HepG2 (cell line): ENCODE results near the gene NDUFB6. TPM values are rescaled to one million over a fixed set of nuclear protein-coding genes. Genes with fewer than 3 reads are reported as not detected.

ENCODE experiments used
- EP300 ChIP-seq, 3 experiments: sonication (generic) in 1 of 3; formaldehyde crosslinking in 1 of 3; IDR thresholded peaks; 2 replicates each; pipeline versions ENCODE4 v1.5.1 to v1.6.1; 2011 to 2020; ENCODE audit warnings: low read depth in 2 of 3, low read length in 2 of 3, borderline replicate concordance in 1 of 3, improper control_type of control experiment in 1 of 3, mild to moderate bottlenecking in 1 of 3, missing genetic modification reagents in 1 of 3, moderate library complexity in 1 of 3
- FOXM1 ChIP-seq: sonication (generic); formaldehyde crosslinking; IDR thresholded peaks from 2 replicates; pipeline ENCODE4 v1.5.0; 2020; ENCODE audit warnings: missing genetic modification reagents
- HMG20B ChIP-seq: conservative IDR thresholded peaks from 2 replicates; pipeline ENCODE4 v1.6.1; 2016; ENCODE audit warnings: missing genetic modification reagents, missing compliant biosample characterization
- HNF4G ChIP-seq, 2 experiments: sonication (generic) in 1 of 2; formaldehyde crosslinking in 1 of 2; IDR thresholded peaks; 2 replicates each; pipeline versions ENCODE4 v1.4.0 to v1.6.1; 2011 to 2020; ENCODE audit warnings: borderline replicate concordance in 2 of 2, low read depth in 2 of 2, mild to moderate bottlenecking in 2 of 2, low read length in 1 of 2, missing genetic modification reagents in 1 of 2, moderate library complexity in 1 of 2
- MEIS2 ChIP-seq: sonication (generic); formaldehyde crosslinking; IDR thresholded peaks from 2 replicates; pipeline ENCODE4 v1.9.0; 2021; ENCODE audit warnings: mild to moderate bottlenecking, missing genetic modification reagents
- NAIF1 ChIP-seq: sonication (generic); formaldehyde crosslinking; IDR thresholded peaks from 2 replicates; pipeline ENCODE4 v1.5.0; 2020; ENCODE audit warnings: mild to moderate bottlenecking, missing genetic modification reagents, borderline replicate concordance
- PHF21A ChIP-seq: sonication (generic); formaldehyde crosslinking; IDR thresholded peaks from 2 replicates; pipeline ENCODE4 v1.5.0; 2020; ENCODE audit warnings: mild to moderate bottlenecking, missing genetic modification reagents
- ZMYM2 ChIP-seq: sonication (generic); formaldehyde crosslinking; IDR thresholded peaks from 2 replicates; pipeline ENCODE4 v1.8.0; 2022; ENCODE audit warnings: mild to moderate bottlenecking, missing genetic modification reagents
- ZNF264 ChIP-seq: sonication (generic); formaldehyde crosslinking; IDR thresholded peaks from 2 replicates; pipeline ENCODE4 v1.4.0; 2020; ENCODE audit warnings: missing genetic modification reagents
- ZNF605 ChIP-seq: sonication (generic); formaldehyde crosslinking; IDR thresholded peaks from 2 replicates; pipeline ENCODE4 v1.8.0; 2022; ENCODE audit warnings: mild to moderate bottlenecking, missing genetic modification reagents
- ZNF772 ChIP-seq: sonication (generic); formaldehyde crosslinking; IDR thresholded peaks from 2 replicates; pipeline ENCODE4 v1.5.0; 2020; ENCODE audit warnings: mild to moderate bottlenecking, missing genetic modification reagents
- polyA plus RNA-seq, 8 experiments: library from polyadenylated mRNA; depleted of rRNA in 3 of 8; stranded (reverse) in 7 of 8; unstranded in 1 of 8; fragments of >200 nt; fragmentation: Illumina TruSeq in 4 of 8; extraction: Trizol in 4 of 8; gene quantifications; 2 replicates each; pipeline versions ENCODE4 v1.2.1 to v1.2.3, GENCODE V29; 2011 to 2016; ENCODE audit warnings: low read depth in 4 of 8, missing spikeins in 1 of 8, mixed read lengths in 1 of 8; ENCODE audit not compliant: insufficient read depth in 1 of 8
- total RNA-seq, 5 experiments: library from RNA; depleted of rRNA; stranded (reverse); fragments of >200 nt; fragmentation: Illumina TruSeq; extraction: Trizol; gene quantifications; 2 replicates each; pipeline ENCODE4 v1.2.3, GENCODE V29; 2016; ENCODE audit warnings: low read depth in 1 of 5
- TF ChIP-seq, protein P1 (sequence below): sonication (generic); formaldehyde crosslinking; IDR thresholded peaks from 2 replicates; pipeline ENCODE4 v1.5.1; 2020; ENCODE audit warnings: mild to moderate bottlenecking, missing genetic modification reagents, moderate library complexity
- TF ChIP-seq, protein P2 (sequence below): IDR thresholded peaks from 2 replicates; pipeline ENCODE4 v1.6.1; 2016; ENCODE audit warnings: missing compliant biosample characterization, missing genetic modification reagents, borderline replicate concordance
- TF ChIP-seq, protein P3 (sequence below): sonication (generic); formaldehyde crosslinking; IDR thresholded peaks from 2 replicates; pipeline ENCODE4 v1.4.0; 2020; ENCODE audit warnings: missing genetic modification reagents
- TF ChIP-seq, protein P4 (sequence below): sonication (generic); formaldehyde crosslinking; conservative IDR thresholded peaks from 2 replicates; pipeline ENCODE4 v1.4.0; 2020; ENCODE audit warnings: missing genetic modification reagents
- TF ChIP-seq, protein P5 (sequence below): sonication (generic); formaldehyde crosslinking; conservative IDR thresholded peaks from 2 replicates; pipeline ENCODE4 v1.8.1; 2023; ENCODE audit warnings: missing genetic modification reagents

The NDUFB6 gene
- total and polyA plus RNA-seq, 2 of the 13 experiments (the other 11 are each of a cell fraction or from before 2014, with no cell fraction given): 31.2 to 81.9 TPM

DNA sequence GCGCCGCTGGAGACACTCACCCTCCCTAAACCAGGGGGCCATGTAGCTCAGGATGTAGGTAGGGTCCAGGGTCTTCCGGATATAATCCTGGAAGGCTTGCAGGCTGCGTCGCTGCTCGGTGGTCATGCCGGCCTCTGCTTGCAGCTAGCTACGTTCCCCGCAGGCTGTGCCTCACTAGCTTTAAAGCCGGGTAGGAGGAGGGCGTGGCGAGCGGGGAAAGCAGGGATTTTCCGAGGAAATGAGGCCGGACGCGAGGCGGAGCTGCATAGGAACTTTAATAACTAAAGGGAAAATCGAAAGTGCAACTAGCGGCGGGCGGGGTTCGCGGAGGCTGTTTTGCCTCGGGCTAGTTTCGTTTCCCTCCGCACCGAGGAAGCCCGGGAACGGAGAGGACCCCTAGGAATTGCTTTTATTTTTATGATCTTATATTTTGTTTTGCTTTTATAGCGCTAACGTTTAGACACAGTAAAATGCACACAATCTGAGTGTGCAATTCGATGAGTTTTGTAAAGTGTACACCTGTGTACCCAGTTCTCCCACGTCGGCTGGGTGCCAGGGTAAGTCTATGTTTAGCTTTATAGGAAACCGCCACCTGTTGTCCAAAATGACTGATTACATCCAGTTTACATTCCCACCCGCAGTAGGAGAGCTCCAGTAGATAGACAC is 46.8 kb downstream of the NDUFB6 start, which contains the start of gene RIGI (continued):
- TF ChIP-seq, protein P1, sequence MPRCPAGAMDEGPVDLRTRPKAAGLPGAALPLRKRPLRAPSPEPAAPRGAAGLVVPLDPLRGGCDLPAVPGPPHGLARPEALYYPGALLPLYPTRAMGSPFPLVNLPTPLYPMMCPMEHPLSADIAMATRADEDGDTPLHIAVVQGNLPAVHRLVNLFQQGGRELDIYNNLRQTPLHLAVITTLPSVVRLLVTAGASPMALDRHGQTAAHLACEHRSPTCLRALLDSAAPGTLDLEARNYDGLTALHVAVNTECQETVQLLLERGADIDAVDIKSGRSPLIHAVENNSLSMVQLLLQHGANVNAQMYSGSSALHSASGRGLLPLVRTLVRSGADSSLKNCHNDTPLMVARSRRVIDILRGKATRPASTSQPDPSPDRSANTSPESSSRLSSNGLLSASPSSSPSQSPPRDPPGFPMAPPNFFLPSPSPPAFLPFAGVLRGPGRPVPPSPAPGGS (CRISPR knock-in tag): peak; percentile 25; the same call in 1 of the 2 replicates
- TF ChIP-seq, protein P2, sequence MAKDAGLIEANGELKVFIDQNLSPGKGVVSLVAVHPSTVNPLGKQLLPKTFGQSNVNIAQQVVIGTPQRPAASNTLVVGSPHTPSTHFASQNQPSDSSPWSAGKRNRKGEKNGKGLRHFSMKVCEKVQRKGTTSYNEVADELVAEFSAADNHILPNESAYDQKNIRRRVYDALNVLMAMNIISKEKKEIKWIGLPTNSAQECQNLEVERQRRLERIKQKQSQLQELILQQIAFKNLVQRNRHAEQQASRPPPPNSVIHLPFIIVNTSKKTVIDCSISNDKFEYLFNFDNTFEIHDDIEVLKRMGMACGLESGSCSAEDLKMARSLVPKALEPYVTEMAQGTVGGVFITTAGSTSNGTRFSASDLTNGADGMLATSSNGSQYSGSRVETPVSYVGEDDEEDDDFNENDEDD (CRISPR knock-in tag): 0 out of 2 replicates have a peak, but pooled peaks have one; percentile 4
- TF ChIP-seq FOXM1 (CRISPR knock-in tag) (no peak), ZMYM2 (no peak), MEIS2 (CRISPR knock-in tag) (no peak), ZNF605 (CRISPR knock-in tag) (peak; percentile 88), HNF4G (IDR thresholded peaks at IDR 0.05; ENCODE audit: borderline replicate concordance, low read depth, low read length) (0 out of 2 replicates have a peak, but pooled peaks have one; percentile 19), HNF4G (CRISPR knock-in tag; IDR thresholded peaks at IDR 0.05; ENCODE audit: borderline replicate concordance, low read depth) (no peak), NAIF1 (CRISPR knock-in tag) (no peak), ZNF772 (no peak), PHF21A (peak; percentile 65; the same call in 1 of the 2 replicates), HMG20B (no peak; the same call in 1 of the 2 replicates), ZNF264 (CRISPR knock-in tag) (peak; percentile 73; the same call in 1 of the 2 replicates), EP300 (IDR thresholded peaks at IDR 0.05; ENCODE audit: low read depth in 2 of 2, low read length in 2 of 2) (0 out of 4 replicates have a peak, but pooled peaks of 1 of the 2 experiments have one; percentile 3), EP300 (CRISPR knock-in tag; IDR thresholded peaks at IDR 0.05; ENCODE audit: borderline replicate concordance) (no peak)
- TF ChIP-seq, protein P3, sequence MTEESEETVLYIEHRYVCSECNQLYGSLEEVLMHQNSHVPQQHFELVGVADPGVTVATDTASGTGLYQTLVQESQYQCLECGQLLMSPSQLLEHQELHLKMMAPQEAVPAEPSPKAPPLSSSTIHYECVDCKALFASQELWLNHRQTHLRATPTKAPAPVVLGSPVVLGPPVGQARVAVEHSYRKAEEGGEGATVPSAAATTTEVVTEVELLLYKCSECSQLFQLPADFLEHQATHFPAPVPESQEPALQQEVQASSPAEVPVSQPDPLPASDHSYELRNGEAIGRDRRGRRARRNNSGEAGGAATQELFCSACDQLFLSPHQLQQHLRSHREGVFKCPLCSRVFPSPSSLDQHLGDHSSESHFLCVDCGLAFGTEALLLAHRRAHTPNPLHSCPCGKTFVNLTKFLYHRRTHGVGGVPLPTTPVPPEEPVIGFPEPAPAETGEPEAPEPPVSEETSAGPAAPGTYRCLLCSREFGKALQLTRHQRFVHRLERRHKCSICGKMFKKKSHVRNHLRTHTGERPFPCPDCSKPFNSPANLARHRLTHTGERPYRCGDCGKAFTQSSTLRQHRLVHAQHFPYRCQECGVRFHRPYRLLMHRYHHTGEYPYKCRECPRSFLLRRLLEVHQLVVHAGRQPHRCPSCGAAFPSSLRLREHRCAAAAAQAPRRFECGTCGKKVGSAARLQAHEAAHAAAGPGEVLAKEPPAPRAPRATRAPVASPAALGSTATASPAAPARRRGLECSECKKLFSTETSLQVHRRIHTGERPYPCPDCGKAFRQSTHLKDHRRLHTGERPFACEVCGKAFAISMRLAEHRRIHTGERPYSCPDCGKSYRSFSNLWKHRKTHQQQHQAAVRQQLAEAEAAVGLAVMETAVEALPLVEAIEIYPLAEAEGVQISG: peak; percentile 54
- TF ChIP-seq, protein P4, sequence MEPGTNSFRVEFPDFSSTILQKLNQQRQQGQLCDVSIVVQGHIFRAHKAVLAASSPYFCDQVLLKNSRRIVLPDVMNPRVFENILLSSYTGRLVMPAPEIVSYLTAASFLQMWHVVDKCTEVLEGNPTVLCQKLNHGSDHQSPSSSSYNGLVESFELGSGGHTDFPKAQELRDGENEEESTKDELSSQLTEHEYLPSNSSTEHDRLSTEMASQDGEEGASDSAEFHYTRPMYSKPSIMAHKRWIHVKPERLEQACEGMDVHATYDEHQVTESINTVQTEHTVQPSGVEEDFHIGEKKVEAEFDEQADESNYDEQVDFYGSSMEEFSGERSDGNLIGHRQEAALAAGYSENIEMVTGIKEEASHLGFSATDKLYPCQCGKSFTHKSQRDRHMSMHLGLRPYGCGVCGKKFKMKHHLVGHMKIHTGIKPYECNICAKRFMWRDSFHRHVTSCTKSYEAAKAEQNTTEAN (CRISPR knock-in tag): peak; percentile 60; the same call in 1 of the 2 replicates
- TF ChIP-seq, protein P5, sequence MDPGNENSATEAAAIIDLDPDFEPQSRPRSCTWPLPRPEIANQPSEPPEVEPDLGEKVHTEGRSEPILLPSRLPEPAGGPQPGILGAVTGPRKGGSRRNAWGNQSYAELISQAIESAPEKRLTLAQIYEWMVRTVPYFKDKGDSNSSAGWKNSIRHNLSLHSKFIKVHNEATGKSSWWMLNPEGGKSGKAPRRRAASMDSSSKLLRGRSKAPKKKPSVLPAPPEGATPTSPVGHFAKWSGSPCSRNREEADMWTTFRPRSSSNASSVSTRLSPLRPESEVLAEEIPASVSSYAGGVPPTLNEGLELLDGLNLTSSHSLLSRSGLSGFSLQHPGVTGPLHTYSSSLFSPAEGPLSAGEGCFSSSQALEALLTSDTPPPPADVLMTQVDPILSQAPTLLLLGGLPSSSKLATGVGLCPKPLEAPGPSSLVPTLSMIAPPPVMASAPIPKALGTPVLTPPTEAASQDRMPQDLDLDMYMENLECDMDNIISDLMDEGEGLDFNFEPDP (CRISPR knock-in tag): 0 out of 2 replicates have a peak, but pooled peaks have one; percentile 80
